ENCODE data around the gene CEP72.

- TF ChIP-seq CTCF (IDR thresholded peaks at IDR 0.05) (no peak), EP300 (IDR thresholded peaks at IDR 0.05) (no peak)
Measured at GRCh38 chr5:601771-602465, 10.2 kb upstream of the CEP72 start.
